Adrenal gland (tissue), 12 donors: Measurements from ENCODE around the gene PDE3A. TPM values are rescaled to one million over a fixed set of nuclear protein-coding genes. Genes with fewer than 3 reads are reported as not detected.

Experiments used
- DNase-seq, 7 donors: peaks; one replicate each; pipeline ENCODE4 v3.0.0-alpha.2; 2019 to 2020
- H3K27ac ChIP-seq, 5 donors: fragments of 200-600 bp; sonication (generic) in 4 of 5; 1 replicate in 3 of 5; 2 replicates in 2 of 5; pipeline versions ENCODE4 v1.5.1 to v1.8.0; 2016 to 2020; ENCODE audit warnings: mild to moderate bottlenecking in 1 of 5
- H3K27me3 ChIP-seq: fragments of 200-600 bp; 2 replicates; pipeline ENCODE4 v1.8.0; 2021
- H3K36me3 ChIP-seq, 2 donors: fragments of 200-600 bp; replicated peaks in 1 of 2; 1 replicate in 1 of 2; 2 replicates in 1 of 2; pipeline versions ENCODE4 v1.5.1 to v1.8.0; 2018 to 2022
- H3K4me1 ChIP-seq, 2 donors: fragments of 200-600 bp; replicated peaks in 1 of 2; 1 replicate in 1 of 2; 2 replicates in 1 of 2; pipeline versions ENCODE4 v1.5.1 to v1.8.0; 2018 to 2021
- H3K4me3 ChIP-seq, 4 donors: fragments of 200-600 bp; sonication (generic) in 3 of 4; one replicate each; pipeline ENCODE4 v1.5.1; 2016 to 2018
- H3K9me3 ChIP-seq, 3 donors: fragments of 200-600 bp; sonication (generic) in 1 of 3; replicated peaks in 1 of 3; 1 replicate in 2 of 3; 2 replicates in 1 of 3; pipeline versions ENCODE4 v1.5.1 to v1.8.0; 2016 to 2021
- CTCF ChIP-seq, 6 experiments: fragments of 450-650 bp in 4 of 6; fragments of 200-600 bp in 2 of 6; sonication (generic) in 1 of 6; IDR thresholded peaks; 1 replicate in 5 of 6; 2 replicates in 1 of 6; pipeline versions ENCODE4 v1.5.1 to v1.8.0; 2016 to 2021; ENCODE audit warnings: antibody characterized with exemption in 6 of 6, mild to moderate bottlenecking in 2 of 6, moderate library complexity in 1 of 6
- POLR2A ChIP-seq, 2 donors: fragments of 450-650 bp; IDR thresholded peaks; one replicate each; pipeline ENCODE4 v1.6.1; 2017; ENCODE audit warnings: antibody characterized with exemption in 2 of 2, mild to moderate bottlenecking in 2 of 2, moderate library complexity in 1 of 2
- WGBS, 4 donors: extraction: QIAGEN DNeasy Blood & Tissue Kit in 2 of 4; methylation state at CpG; one replicate each; pipeline versions ENCODE4 v1.1.5 to v1.1.7; 2013 to 2017; 5-methylcytosine and 5-hydroxymethylcytosine counted together
- intact Hi-C, 2 donors: fragments of 100-400 bp; cut with DNase I; formaldehyde crosslinking; loops; one replicate each; pipeline versions ENCODE4 v1.14.1 to v1.15.0; 2022 to 2023
- polyA plus RNA-seq, 3 donors: library from polyadenylated mRNA; stranded (reverse); fragments of 200-250 nt in 2 of 3; fragments of 350-450 nt in 1 of 3; fragmentation: Illumina TruSeq in 1 of 3; extraction: RNeasy Lipid Tissue Mini Kit (QIAGEN cat#74804) in 1 of 3; gene quantifications; one replicate each; pipeline ENCODE4 v1.2.3, GENCODE V29; 2013 to 2014
- total RNA-seq, 9 donors: library from RNA; depleted of rRNA in 4 of 9; stranded (reverse); fragments of >200 nt in 4 of 9; fragments of 120-200 nt in 1 of 9; fragmentation: NEBNext Ultra II Directional in 1 of 9; extraction: Animal tissue kit (Norgen Biotek cat#: 25700) in 1 of 9; gene quantifications; one replicate each; pipeline versions ENCODE4 v1.1.0 to v1.2.4, GENCODE V29; 2013 to 2023
- donor health status: healthy with polysubstance abuse.
- donor health status: Bipolar disorder and iron deficiency.
- donor health status: DM: yes; HTN: yes; CAD: no.
- donor health status: DM: no; HTN: no; CAD: no.
- donor health status: DM: no; HTN: no; CAD: no.
- donor health status: DM: yes; HTN: yes; CAD: no.

Gene PDE3A
- total and polyA plus RNA-seq, 12 donors: 0.61 to 4.6 (median 1.4) TPM

- no peak for TF ChIP-seq CTCF (IDR thresholded peaks at IDR 0.05)
- no peak for TF ChIP-seq POLR2A (IDR thresholded peaks at IDR 0.05)
- H3K27ac ChIP-seq: no peak overlapping the region
- H3K36me3 ChIP-seq: no peaks in the 10 kb centered on the region
- no peaks in the 10 kb centered on the region for H3K27me3 ChIP-seq
- no peak for DNase-seq
- intact Hi-C loops: no loop called here
- H3K4me3 ChIP-seq: no peak overlapping the region
- no peaks in the 10 kb centered on the region for H3K4me1 ChIP-seq
- no peaks in the 10 kb centered on the region for H3K9me3 ChIP-seq
These were observed 199.1 kb downstream of the PDE3A start for GRCh38 chr12:20567413-20567812.

- no peak overlapping the region for H3K4me3 ChIP-seq
- no peak for DNase-seq
- no peaks in the 10 kb centered on the region for H3K4me1 ChIP-seq
- TF ChIP-seq CTCF (IDR thresholded peaks at IDR 0.05) (no peak), POLR2A (IDR thresholded peaks at IDR 0.05) (no peak)
- WGBS, 4 donors: 62 to 78% (median 70%) methylated on average over 5 of the region's 5 CpGs
- no peaks in the 10 kb centered on the region for H3K36me3 ChIP-seq
- no peaks in the 10 kb centered on the region for H3K9me3 ChIP-seq
- H3K27ac ChIP-seq: no peak overlapping the region
- intact Hi-C loops: no loop called here
- no peaks in the 10 kb centered on the region for H3K27me3 ChIP-seq
These were observed 204.1 kb downstream of the PDE3A start for GRCh38 chr12:20572451-20572850.

DNA sequence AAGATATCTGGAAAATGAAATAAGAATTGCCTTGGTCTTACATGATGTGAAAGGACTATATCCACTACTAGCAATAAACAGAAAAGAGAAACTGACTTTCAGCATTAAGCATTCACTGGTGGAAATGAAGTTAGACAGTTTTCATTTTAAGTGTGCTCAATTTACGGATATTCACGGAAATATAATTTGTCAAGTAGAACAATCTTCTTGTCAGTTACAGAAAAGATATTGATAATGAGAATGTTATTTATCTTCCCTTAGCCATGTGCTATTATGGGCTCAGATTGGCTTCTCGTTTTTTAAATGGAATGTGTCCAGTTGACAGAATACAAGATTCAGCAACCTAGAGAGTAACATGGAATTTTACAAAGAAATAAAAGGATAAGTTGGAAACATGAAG, 208.2 kb downstream of the PDE3A start:
- no peaks in the 10 kb centered on the region for H3K36me3 ChIP-seq
- no peaks in the 10 kb centered on the region for H3K27me3 ChIP-seq
- no peak for DNase-seq
- H3K4me3 ChIP-seq: no peak overlapping the region
- H3K9me3 ChIP-seq: no peaks in the 10 kb centered on the region
- 62 to 82% (median 77%) methylated on average over 3 of the region's 3 CpGs for WGBS, 4 donors
- no peak overlapping the region for H3K27ac ChIP-seq
- intact Hi-C loops: no loop called here
- TF ChIP-seq POLR2A (IDR thresholded peaks at IDR 0.05) (no peak), CTCF (IDR thresholded peaks at IDR 0.05) (no peak)
- H3K4me1 ChIP-seq: no peaks in the 10 kb centered on the region

DNA sequence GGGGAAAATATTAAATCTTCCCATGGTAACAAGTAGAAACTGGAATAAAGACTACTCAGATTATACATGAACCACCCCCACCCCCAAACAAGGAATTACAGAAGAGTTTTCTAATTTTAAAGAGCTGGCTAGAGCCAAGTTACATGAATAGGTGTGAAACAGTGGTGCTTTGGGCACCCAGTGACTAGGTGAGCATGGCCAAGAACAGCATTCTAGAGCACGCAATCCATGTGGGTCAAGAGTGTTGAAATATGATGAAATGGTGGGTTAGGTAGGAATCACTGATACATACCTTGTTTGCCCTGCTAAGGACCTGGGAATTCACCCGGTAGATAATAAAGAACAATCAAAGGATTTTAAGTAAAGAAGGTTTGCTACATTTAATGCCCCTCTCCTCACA, 208.7 kb downstream of the PDE3A start:
- H3K4me1 ChIP-seq: no peaks in the 10 kb centered on the region
- no peak overlapping the region for H3K27ac ChIP-seq
- H3K36me3 ChIP-seq: no peaks in the 10 kb centered on the region
- DNase-seq: no peak
- no peak overlapping the region for H3K4me3 ChIP-seq
- intact Hi-C loops: no loop called here
- TF ChIP-seq POLR2A (IDR thresholded peaks at IDR 0.05): no peak
- no peak for TF ChIP-seq CTCF (IDR thresholded peaks at IDR 0.05)
- H3K9me3 ChIP-seq: no peaks in the 10 kb centered on the region
- WGBS, 4 donors: 44 to 74% (median 51%) methylated on average over 2 of the region's 2 CpGs
- H3K27me3 ChIP-seq: no peaks in the 10 kb centered on the region
